ENCODE measurements around the gene ANO8.
A peak's percentile ranks its signal among the peaks of the same experiment; 100 is the strongest.

The ANO8 gene

GRCh38 chr19:17323300-17323963, 11.2 kb downstream of the ANO8 start:
- no peak for TF ChIP-seq CTCF (IDR thresholded peaks at IDR 0.05)
- H3K27ac Mint-ChIP-seq, result peak overlapping the region; percentile 81
- H3K4me3 Mint-ChIP-seq, result no peak overlapping the region
- peaks cover 16% of the 10 kb centered on the region for H3K4me1 Mint-ChIP-seq
- H3K36me3 Mint-ChIP-seq (ENCODE audit: low read depth), result peaks cover 13% of the 10 kb centered on the region
- peaks cover 7% of the 10 kb centered on the region for H3K27me3 Mint-ChIP-seq (ENCODE audit: low read depth, poor library complexity)
- no peaks in the 10 kb centered on the region for H3K9me3 Mint-ChIP-seq
- no peak for DNase-seq

- DNase-seq, result no peak
- peaks cover 14% of the 10 kb centered on the region for H3K4me1 Mint-ChIP-seq
- TF ChIP-seq CTCF (IDR thresholded peaks at IDR 0.05), result no peak
- H3K4me3 Mint-ChIP-seq, result no peak overlapping the region
- no peaks in the 10 kb centered on the region for H3K9me3 Mint-ChIP-seq
- peaks cover 7% of the 10 kb centered on the region for H3K27me3 Mint-ChIP-seq (ENCODE audit: low read depth, poor library complexity)
- peaks cover 13% of the 10 kb centered on the region for H3K36me3 Mint-ChIP-seq (ENCODE audit: low read depth)
- peak overlapping the region; percentile 95 for H3K27ac Mint-ChIP-seq
These were observed 11.8 kb downstream of the ANO8 start for GRCh38 chr19:17322854-17323253.

- TF ChIP-seq CTCF (IDR thresholded peaks at IDR 0.05), result no peak
- no peak for DNase-seq
- Mint-ChIP-seq H3K27me3 (ENCODE audit: low read depth, poor library complexity) (peaks cover 3% of the 10 kb centered on the region), H3K36me3 (ENCODE audit: low read depth) (peaks cover 13% of the 10 kb centered on the region), H3K27ac (peak overlapping the region; percentile 95), H3K9me3 (no peaks in the 10 kb centered on the region), H3K4me3 (no peak overlapping the region), H3K4me1 (peaks cover 6% of the 10 kb centered on the region)
These were observed 12.8 kb downstream of the ANO8 start for GRCh38 chr19:17321655-17322489.

GRCh38 chr19:17320435-17320834, 14.2 kb downstream of the ANO8 start:
- H3K4me3 Mint-ChIP-seq, result no peak overlapping the region
- no peaks in the 10 kb centered on the region for H3K4me1 Mint-ChIP-seq
- H3K9me3 Mint-ChIP-seq, result no peaks in the 10 kb centered on the region
- TF ChIP-seq CTCF (IDR thresholded peaks at IDR 0.05), result no peak
- no peak for DNase-seq
- peaks cover 22% of the 10 kb centered on the region for H3K36me3 Mint-ChIP-seq (ENCODE audit: low read depth)
- no peak overlapping the region for H3K27ac Mint-ChIP-seq
- no peaks in the 10 kb centered on the region for H3K27me3 Mint-ChIP-seq (ENCODE audit: low read depth, poor library complexity)

- DNase-seq, result no peak
- no peak for TF ChIP-seq CTCF (IDR thresholded peaks at IDR 0.05)
- Mint-ChIP-seq H3K4me3 (no peak overlapping the region), H3K9me3 (no peaks in the 10 kb centered on the region), H3K27ac (no peak overlapping the region), H3K4me1 (no peaks in the 10 kb centered on the region), H3K27me3 (ENCODE audit: low read depth, poor library complexity) (no peaks in the 10 kb centered on the region), H3K36me3 (ENCODE audit: low read depth) (peaks cover 23% of the 10 kb centered on the region)
These were observed 15.0 kb downstream of the ANO8 start for GRCh38 chr19:17319473-17320238.

Data from nephron progenitor cell (in vitro differentiated cells).